K562 (cell line): Measurements from ENCODE around the gene ZNF701. TPM values are rescaled to one million over a fixed set of nuclear protein-coding genes. Genes with fewer than 3 reads are reported as not detected.

Source experiments
- ATAC-seq: fragments of 200-7000 bp; cut with Tn5 transposase; 3 replicates; pipeline ENCODE4 v1.9.1; 2020; ENCODE audit warnings: moderate library complexity
- BruUV-seq: library from RNA; stranded (reverse); fragments of 400-500 nt; replicated peaks from 2 replicates; lab custom pipeline; 2021; lab: Mats Ljungman, UMichigan
- CTCF ChIA-PET: fragments of 300-600 bp; formaldehyde crosslinking; extraction: SDS; loops from one replicate; lab custom pipeline; 2021; ENCODE audit warnings: low intra/inter-chr PET ratio; lab: Yijun Ruan, JAX
- POLR2A ChIA-PET: fragments of 300-600, 350-650 bp; sonication (Branson Sonifier 250); formaldehyde crosslinking; extraction: SDS; loops from one replicate; lab custom pipeline; 2021; ENCODE audit warnings: antibody characterized with exemption, inconsistent platforms; lab: Yijun Ruan, JAX
- DNase-seq, 4 experiments: peaks; one replicate each; pipeline versions ENCODE4 v3.0.0 to v3.0.0-alpha.2; 2011 to 2018; ENCODE audit warnings: low spot score in 3 of 4, mixed read lengths in 3 of 4; ENCODE audit errors: extremely low read depth in 1 of 4
- FAIRE-seq: peaks from 2 replicates; lab custom pipeline; 2011; peaks lifted over from hg19 to GRCh38; lab: Jason Lieb, UNC
- H2AFZ ChIP-seq: 2 replicates; pipeline ENCODE4 v1.6.0; 2011; ENCODE audit warnings: low read depth, low read length, control low read depth, inconsistent platforms
- H3K27ac ChIP-seq: fragments of 200-600 bp; 3 replicates; pipeline ENCODE4 v1.8.0; 2011; ENCODE audit warnings: low read depth, mild to moderate bottlenecking, control low read depth, inconsistent platforms, low read length, moderate library complexity, mixed read lengths; ENCODE audit errors: extremely low read depth
- H3K27me3 ChIP-seq, 2 experiments: fragments of 300-600 bp in 1 of 2; 2 replicates in 1 of 2; 3 replicates in 1 of 2; pipeline versions ENCODE4 v1.6.0 to v1.8.0; 2011; ENCODE audit warnings: inconsistent platforms in 2 of 2, low read length in 2 of 2, mild to moderate bottlenecking in 1 of 2, mixed read lengths in 1 of 2, moderate library complexity in 1 of 2; ENCODE audit not compliant: control insufficient read depth in 2 of 2, insufficient read depth in 2 of 2
- H3K36me3 ChIP-seq: fragments of 300-600 bp; 3 replicates; pipeline ENCODE4 v1.8.0; 2011; ENCODE audit warnings: mild to moderate bottlenecking, low read length, inconsistent platforms; ENCODE audit not compliant: control insufficient read depth, insufficient read depth
- H3K4me1 ChIP-seq, 2 experiments: fragments of 200-600 bp in 1 of 2; replicated peaks in 1 of 2; 2 replicates in 1 of 2; 3 replicates in 1 of 2; pipeline versions ENCODE4 v1.5.1 to v1.8.0; 2011; ENCODE audit warnings: inconsistent platforms in 2 of 2, low read length in 2 of 2, mild to moderate bottlenecking in 1 of 2, mixed read lengths in 1 of 2, moderate library complexity in 1 of 2; ENCODE audit not compliant: control insufficient read depth in 2 of 2, insufficient read depth in 2 of 2
- H3K4me2 ChIP-seq: 2 replicates; pipeline ENCODE4 v1.6.1; 2011; ENCODE audit warnings: low read length, control low read depth, inconsistent platforms, mixed read lengths; ENCODE audit not compliant: insufficient read depth
- H3K4me3 ChIP-seq: fragments of 200-600 bp; sonication (generic), shearing (Covaris generic); 2 replicates; pipeline ENCODE4 v1.5.1; 2016; ENCODE audit warnings: control low read depth, inconsistent platforms
- H3K79me2 ChIP-seq: fragments of 200-600 bp; 3 replicates; pipeline ENCODE4 v1.8.0; 2011; ENCODE audit warnings: low read length, inconsistent platforms; ENCODE audit not compliant: control insufficient read depth, insufficient read depth
- H3K9ac ChIP-seq, 2 experiments: 2 replicates each; pipeline versions ENCODE4 v1.6.0 to v1.6.1; 2011; ENCODE audit warnings: low read depth in 2 of 2, low read length in 2 of 2, control low read depth in 1 of 2, inconsistent platforms in 1 of 2, mild to moderate bottlenecking in 1 of 2, mixed read lengths in 1 of 2; ENCODE audit not compliant: insufficient read depth in 1 of 2
- H3K9me1 ChIP-seq: one replicate; pipeline ENCODE4 v1.6.0; 2011; ENCODE audit warnings: inconsistent platforms, mild to moderate bottlenecking, low read length, moderate library complexity; ENCODE audit not compliant: control insufficient read depth, insufficient read depth
- H3K9me3 ChIP-seq: replicated peaks from 2 replicates; pipeline ENCODE4 v1.5.1; 2011; ENCODE audit warnings: low read depth, low read length, inconsistent platforms; ENCODE audit not compliant: control insufficient read depth, insufficient read depth
- H4K20me1 ChIP-seq: replicated peaks from 2 replicates; pipeline ENCODE4 v1.6.1; 2011; ENCODE audit warnings: low read length, inconsistent platforms, mixed read lengths; ENCODE audit not compliant: control insufficient read depth, insufficient read depth
- ETV5 ChIP-seq: sonication (generic); formaldehyde crosslinking; IDR thresholded peaks from 2 replicates; pipeline ENCODE4 v1.4.0; 2020; ENCODE audit warnings: low read depth, mild to moderate bottlenecking, missing genetic modification reagents
- HDAC1 ChIP-seq, 2 experiments: fragments of 450-650 bp; IDR thresholded peaks; 2 replicates each; pipeline ENCODE4 v1.6.1; 2016 to 2017; ENCODE audit warnings: inconsistent platforms in 1 of 2, mild to moderate bottlenecking in 1 of 2, moderate library complexity in 1 of 2
- HDGF ChIP-seq: fragments of 450-650 bp; IDR thresholded peaks from 2 replicates; pipeline ENCODE4 v1.6.1; 2016
- MYBL2 ChIP-seq, 2 experiments: fragments of 450-650 bp in 1 of 2; sonication (generic) in 1 of 2; formaldehyde crosslinking in 1 of 2; IDR thresholded peaks; 2 replicates each; pipeline versions ENCODE4 v1.6.1 to v1.8.1; 2017 to 2022; ENCODE audit warnings: borderline replicate concordance in 1 of 2, inconsistent platforms in 1 of 2, low read depth in 1 of 2, mild to moderate bottlenecking in 1 of 2, missing genetic modification reagents in 1 of 2, moderate library complexity in 1 of 2
- NFIC ChIP-seq: fragments of 450-650 bp; IDR thresholded peaks from 2 replicates; pipeline ENCODE4 v1.6.1; 2017; ENCODE audit warnings: mild to moderate bottlenecking, inconsistent platforms
- NFRKB ChIP-seq: fragments of 450-650 bp; IDR thresholded peaks from 2 replicates; pipeline ENCODE4 v1.6.1; 2016; ENCODE audit warnings: low read depth
- PHF8 ChIP-seq: fragments of 200-600 bp; sonication (generic); IDR thresholded peaks from 2 replicates; pipeline ENCODE4 v1.6.1; 2012; ENCODE audit warnings: mixed run types, mild to moderate bottlenecking, inconsistent platforms, low read length, moderate library complexity, borderline replicate concordance
- POLR2A ChIP-seq: fragments of 450-650 bp; conservative IDR thresholded peaks from 2 replicates; pipeline ENCODE4 v1.6.1; 2016
- PPARD ChIP-seq: fragments of 250-450 bp; sonication (Bioruptor Pico); IDR thresholded peaks from 2 replicates; pipeline ENCODE4 v1.8.0; 2022; ENCODE audit warnings: inconsistent platforms, mild to moderate bottlenecking, moderate library complexity
- SREBF1 ChIP-seq: fragments of 150-350 bp; IDR thresholded peaks from 2 replicates; pipeline ENCODE4 v1.6.1; 2014; ENCODE audit warnings: antibody characterized with exemption, low read depth, low read length, borderline replicate concordance
- XRCC3 ChIP-seq: fragments of 450-650 bp; IDR thresholded peaks from 2 replicates; pipeline ENCODE4 v1.6.1; 2017; ENCODE audit warnings: mild to moderate bottlenecking, moderate library complexity
- ZNF76 ChIP-seq: fragments of 250-450 bp; sonication (Bioruptor Pico); IDR thresholded peaks from 2 replicates; pipeline ENCODE4 v1.4.0; 2020; ENCODE audit warnings: mild to moderate bottlenecking, moderate library complexity, borderline replicate concordance
- WGBS: fragments of 100-300 bp; shearing (Covaris generic); methylation state at CpG from one replicate; pipeline ENCODE4 v1.1.6; 2016; ENCODE audit warnings: low coverage, mixed read lengths; ENCODE audit not compliant: insufficient coverage; ENCODE audit errors: missing lambda C conversion rate; 5-methylcytosine and 5-hydroxymethylcytosine counted together
- in situ Hi-C: fragments of 300-500 bp; cut with MboI; formaldehyde crosslinking; loops from 4 replicates; pipeline ENCODE4 v1.15.0; 2018; ENCODE audit warnings: inconsistent platforms, mixed read lengths
- intact Hi-C: fragments of 100-400 bp; cut with micrococcal nuclease; formaldehyde crosslinking; loops from 2 replicates; pipeline ENCODE4 v1.14.2; 2022
- polyA plus RNA-seq, 8 experiments: library from polyadenylated mRNA; depleted of rRNA in 4 of 8; stranded (reverse) in 5 of 8; unstranded in 3 of 8; fragments of >200 nt; fragmentation: Nextera tagmentation in 2 of 8; fragmentation: Illumina TruSeq in 1 of 8; extraction: Ambion mirVana in 2 of 8; extraction: Trizol in 1 of 8; gene quantifications; 2 replicates each; pipeline versions ENCODE4 v1.2.1 to v1.2.3, GENCODE V29; 2011 to 2014; ENCODE audit warnings: inconsistent platforms in 1 of 8, missing spikeins in 1 of 8
- total RNA-seq, 7 experiments: library from RNA; depleted of rRNA in 6 of 7; stranded (reverse); fragments of >200 nt in 6 of 7; fragmentation: Illumina TruSeq in 2 of 7; extraction: Trizol in 2 of 7; gene quantifications; 2 replicates each; pipeline versions ENCODE4 v1.2.1 to v1.2.3, GENCODE V29; 2011 to 2021; ENCODE audit warnings: low replicate concordance in 1 of 7
- TF ChIP-seq, protein P1 (sequence below): fragments of 250-450 bp; sonication (Bioruptor Pico); IDR thresholded peaks from 2 replicates; pipeline ENCODE4 v1.8.0; 2022; ENCODE audit warnings: moderate library complexity, mild to moderate bottlenecking, inconsistent platforms
- TF ChIP-seq, protein P2 (sequence below): sonication (generic); formaldehyde crosslinking; IDR thresholded peaks from 2 replicates; pipeline ENCODE4 v1.8.0; 2022; ENCODE audit warnings: mild to moderate bottlenecking, missing genetic modification reagents
- TF ChIP-seq, protein P3 (sequence below), 2 experiments: IDR thresholded peaks; 2 replicates each; pipeline ENCODE4 v1.6.1; 2012; ENCODE audit warnings: improper control_type of control experiment in 2 of 2, low read depth in 2 of 2, low read length in 2 of 2, borderline replicate concordance in 1 of 2

Gene ZNF701
- total and polyA plus RNA-seq, 9 of the 15 experiments (the other 6 are each of a cell fraction or from before 2014, with no cell fraction given) = 5.3 to 15.9 (median 10.1) TPM

DNA sequence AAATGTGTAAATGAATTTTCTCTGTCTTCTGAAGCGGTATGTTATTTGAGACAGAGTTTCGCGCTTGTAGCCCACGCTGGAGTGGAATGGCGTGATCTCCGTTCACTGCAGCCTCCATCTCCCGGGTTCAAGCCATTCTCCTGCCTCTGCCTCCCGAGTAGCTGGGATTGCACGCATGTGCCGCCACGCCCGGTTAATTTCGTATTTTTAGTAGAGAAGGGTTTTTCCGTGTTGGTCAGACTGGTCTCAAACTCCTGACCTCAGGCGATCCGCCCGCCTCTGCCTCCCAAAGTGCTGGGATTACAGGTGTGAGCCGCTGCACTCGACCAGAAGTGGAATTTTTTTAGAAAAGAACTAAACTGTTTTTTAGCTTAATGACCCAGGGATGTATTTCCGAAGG, 46.0 kb upstream of the ZNF701 start (continued):
- no peak for TF ChIP-seq HDAC1 (IDR thresholded peaks at IDR 0.05)
- TF ChIP-seq, protein P1, sequence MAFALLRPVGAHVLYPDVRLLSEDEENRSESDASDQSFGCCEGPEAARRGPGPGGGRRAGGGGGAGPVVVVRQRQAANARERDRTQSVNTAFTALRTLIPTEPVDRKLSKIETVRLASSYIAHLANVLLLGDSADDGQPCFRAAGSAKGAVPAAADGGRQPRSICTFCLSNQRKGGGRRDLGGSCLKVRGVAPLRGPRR (CRISPR knock-in tag) = no peak

DNA sequence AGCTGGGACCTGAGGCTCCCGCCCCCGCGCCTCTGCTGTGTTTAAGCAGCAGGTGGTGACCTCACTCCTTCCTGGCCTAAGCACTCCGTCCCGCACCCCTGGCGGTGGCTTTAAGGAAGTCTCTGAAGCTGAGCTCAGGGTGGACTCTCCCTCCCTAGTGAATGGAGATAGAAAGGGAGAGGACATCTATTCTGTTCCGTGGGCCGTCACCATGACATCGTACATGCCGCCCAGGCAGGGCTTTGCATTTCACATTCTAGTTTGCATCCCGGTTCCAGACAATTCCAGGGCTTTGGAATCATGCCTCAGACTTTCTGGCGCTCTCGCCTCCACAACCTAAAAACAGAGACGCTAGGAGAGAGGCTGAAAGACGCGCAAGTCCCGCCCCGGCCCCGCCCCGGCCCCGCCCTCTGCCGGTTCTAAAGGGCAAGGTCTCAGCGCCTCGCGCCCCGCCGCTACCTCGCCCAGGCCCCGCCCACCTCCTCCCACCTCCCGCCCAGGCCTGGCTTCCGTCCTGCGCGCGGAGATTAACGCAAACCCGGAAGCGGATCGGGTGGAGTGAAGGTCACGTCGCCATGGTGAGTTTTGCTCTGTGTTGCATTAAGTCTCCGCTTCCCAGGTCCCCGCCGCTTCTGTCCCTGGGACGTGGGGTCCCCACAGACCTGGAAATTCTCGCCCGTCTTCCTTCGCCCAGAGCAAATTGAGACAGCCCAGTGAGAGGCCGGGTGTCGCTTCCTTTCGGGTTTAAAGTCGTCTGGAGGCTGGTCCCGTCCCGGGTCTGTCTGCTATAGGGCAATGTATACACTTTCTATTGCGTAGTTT, 42.7 kb upstream of the ZNF701 start, which contains the start of gene ZNF808:
TSS of gene ZNF808 (plus strand) at position 535 of the 822 bp plus-strand sequence. CDS start 15,617 bp downstream, outside the sequence.
- Histone ChIP-seq H3K9me3 (peaks cover 1% of the 10 kb centered on the region; the same call in 1 of the 2 replicates), H3K36me3 (peaks cover 11% of the 10 kb centered on the region), H3K4me3 (peak within 1 kb of the TSS; percentile 61), H3K4me1 (peaks cover 3 to 10% of the 10 kb centered on the region in 2 experiments; a peak in 2 of 5 replicates), H3K4me2 (peak within 1 kb of the TSS; percentile 91), H3K79me2 (peaks cover 31% of the 10 kb centered on the region), H3K9me1 (no peaks in the 10 kb centered on the region), H3K27me3 (no peaks in the 10 kb centered on the region), H3K27ac (peak within 1 kb of the TSS; percentile 84), H2AFZ (peak within 1 kb of the TSS; percentile 98), H4K20me1 (no peaks in the 10 kb centered on the region), H3K9ac (peak within 1 kb of the TSS; percentile 85 to 97)
- intact Hi-C loops = loop anchor here (10.0 kb wide), 1 partner anchor 167 kb away; no protein-coding TSS in a partner anchor
- in situ Hi-C loops = no loop called here
- WGBS = 5% methylated on average over 33 of the region's 54 CpGs
- ATAC-seq = peak; percentile 96
- ChIA-PET CTCF (interaction anchor here (0.6 kb wide), 1 partner anchor 9 kb away, joined by 4 read pairs; no protein-coding TSS in a partner anchor), POLR2A (interaction anchor here (0.9 to 1.0 kb wide), 2 partner anchors 13 to 156 kb away, joined by 3 to 4 read pairs; no protein-coding TSS in a partner anchor)
- no TSS peak for BruUV-seq
- peak; percentile 89 to 95 (median 90) for DNase-seq
- peak; percentile 86 for FAIRE-seq
- TF ChIP-seq ZNF76 (no peak), POLR2A (peak; percentile 81), PHF8 (peak; percentile 83; the same call in 1 of the 2 replicates), SREBF1 (no peak), PPARD (CRISPR knock-in tag) (no peak), NFRKB (peak; percentile 38; the same call in 1 of the 2 replicates), MYBL2 (IDR thresholded peaks at IDR 0.05; ENCODE audit: low read depth) (no peak), MYBL2 (CRISPR knock-in tag; IDR thresholded peaks at IDR 0.05; ENCODE audit: borderline replicate concordance) (no peak), ETV5 (CRISPR knock-in tag) (peak; percentile 55; the same call in 1 of the 2 replicates), NFIC (peak; percentile 30; the same call in 1 of the 2 replicates), HDGF (no peak), XRCC3 (no peak)
- TF ChIP-seq, protein P2, sequence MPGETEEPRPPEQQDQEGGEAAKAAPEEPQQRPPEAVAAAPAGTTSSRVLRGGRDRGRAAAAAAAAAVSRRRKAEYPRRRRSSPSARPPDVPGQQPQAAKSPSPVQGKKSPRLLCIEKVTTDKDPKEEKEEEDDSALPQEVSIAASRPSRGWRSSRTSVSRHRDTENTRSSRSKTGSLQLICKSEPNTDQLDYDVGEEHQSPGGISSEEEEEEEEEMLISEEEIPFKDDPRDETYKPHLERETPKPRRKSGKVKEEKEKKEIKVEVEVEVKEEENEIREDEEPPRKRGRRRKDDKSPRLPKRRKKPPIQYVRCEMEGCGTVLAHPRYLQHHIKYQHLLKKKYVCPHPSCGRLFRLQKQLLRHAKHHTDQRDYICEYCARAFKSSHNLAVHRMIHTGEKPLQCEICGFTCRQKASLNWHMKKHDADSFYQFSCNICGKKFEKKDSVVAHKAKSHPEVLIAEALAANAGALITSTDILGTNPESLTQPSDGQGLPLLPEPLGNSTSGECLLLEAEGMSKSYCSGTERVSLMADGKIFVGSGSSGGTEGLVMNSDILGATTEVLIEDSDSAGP (CRISPR knock-in tag) = no peak
- TF ChIP-seq, protein P3, sequence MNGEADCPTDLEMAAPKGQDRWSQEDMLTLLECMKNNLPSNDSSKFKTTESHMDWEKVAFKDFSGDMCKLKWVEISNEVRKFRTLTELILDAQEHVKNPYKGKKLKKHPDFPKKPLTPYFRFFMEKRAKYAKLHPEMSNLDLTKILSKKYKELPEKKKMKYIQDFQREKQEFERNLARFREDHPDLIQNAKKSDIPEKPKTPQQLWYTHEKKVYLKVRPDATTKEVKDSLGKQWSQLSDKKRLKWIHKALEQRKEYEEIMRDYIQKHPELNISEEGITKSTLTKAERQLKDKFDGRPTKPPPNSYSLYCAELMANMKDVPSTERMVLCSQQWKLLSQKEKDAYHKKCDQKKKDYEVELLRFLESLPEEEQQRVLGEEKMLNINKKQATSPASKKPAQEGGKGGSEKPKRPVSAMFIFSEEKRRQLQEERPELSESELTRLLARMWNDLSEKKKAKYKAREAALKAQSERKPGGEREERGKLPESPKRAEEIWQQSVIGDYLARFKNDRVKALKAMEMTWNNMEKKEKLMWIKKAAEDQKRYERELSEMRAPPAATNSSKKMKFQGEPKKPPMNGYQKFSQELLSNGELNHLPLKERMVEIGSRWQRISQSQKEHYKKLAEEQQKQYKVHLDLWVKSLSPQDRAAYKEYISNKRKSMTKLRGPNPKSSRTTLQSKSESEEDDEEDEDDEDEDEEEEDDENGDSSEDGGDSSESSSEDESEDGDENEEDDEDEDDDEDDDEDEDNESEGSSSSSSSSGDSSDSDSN (IDR thresholded peaks at IDR 0.05; ENCODE audit: borderline replicate concordance in 1 of 2, low read depth in 2 of 2, low read length in 2 of 2) = 0 out of 4 replicates have a peak, but pooled peaks of 1 of the 2 experiments have one; percentile 10
